HL-60 (cell line): Measurements from ENCODE around the gene MSGN1.

Experiments used
- DNase-seq, 2 experiments: peaks; one replicate each; pipeline ENCODE4 v3.0.0-alpha.2; 2010 to 2020; ENCODE audit warnings: low read depth in 1 of 2, low spot score in 1 of 2
- H3K27ac ChIP-seq: fragments of 250-450 bp; sonication (Bioruptor Pico); replicated peaks from 2 replicates; pipeline ENCODE4 v1.5.1; 2020; ENCODE audit warnings: mild to moderate bottlenecking, moderate library complexity
- H3K27me3 ChIP-seq: fragments of 250-450 bp; sonication (Bioruptor Pico); 2 replicates; pipeline ENCODE4 v1.5.1; 2021; ENCODE audit warnings: mild to moderate bottlenecking, moderate library complexity; ENCODE audit not compliant: insufficient read depth, poor library complexity, severe bottlenecking
- H3K4me3 ChIP-seq: replicated peaks from 2 replicates; pipeline ENCODE4 v1.5.1; 2011; ENCODE audit warnings: mild to moderate bottlenecking, control low read depth, low read length; ENCODE audit not compliant: insufficient read depth
- CTCF ChIP-seq: IDR thresholded peaks from one replicate; pipeline ENCODE4 v1.5.1; 2011; ENCODE audit warnings: low read length, control low read depth, inconsistent platforms; ENCODE audit not compliant: insufficient read depth
- GABPA ChIP-seq: IDR thresholded peaks from 2 replicates; pipeline ENCODE4 v1.6.1; 2012; ENCODE audit warnings: low read depth
- POLR2AphosphoS5 ChIP-seq: IDR thresholded peaks from 2 replicates; pipeline ENCODE4 v1.6.1; 2012; ENCODE audit warnings: low read depth
- REST ChIP-seq: IDR thresholded peaks from 2 replicates; pipeline ENCODE4 v1.6.1; 2012; ENCODE audit warnings: low read depth; ENCODE audit not compliant: insufficient replicate concordance
- SPI1 ChIP-seq: IDR thresholded peaks from 2 replicates; pipeline ENCODE4 v1.6.1; 2012; ENCODE audit warnings: low read depth, mild to moderate bottlenecking, borderline replicate concordance

The MSGN1 gene

GRCh38 chr2:17799301-17800120, 16.7 kb upstream of the MSGN1 start:
- Histone ChIP-seq H3K27ac (no peak overlapping the region), H3K4me3 (no peak overlapping the region), H3K27me3 (no peaks in the 10 kb centered on the region)
- DNase-seq = no peak
- no peak for TF ChIP-seq REST
- TF ChIP-seq CTCF = no peak
- no peak for TF ChIP-seq GABPA

GRCh38 chr2:17800219-17800618, 16.0 kb upstream of the MSGN1 start:
- Histone ChIP-seq H3K4me3 (no peak overlapping the region), H3K27ac (no peak overlapping the region)
- no peak for DNase-seq

More at GRCh38 chr2:17800219-17800618, 16.0 kb upstream of the MSGN1 start:
- TF ChIP-seq GABPA (no peak), REST (no peak), CTCF (no peak), SPI1 (no peak), POLR2AphosphoS5 (no peak)
- no peaks in the 10 kb centered on the region for H3K27me3 ChIP-seq
